T47D (cell line): Measurements from ENCODE around the gene PTP4A1.
A peak's percentile ranks its signal among the peaks of the same experiment; 100 is the strongest.

Experiments
- DNase-seq, 2 experiments: peaks; one replicate each; pipeline versions ENCODE4 v3.0.0 to v3.0.0-alpha.2; 2011 to 2012; ENCODE audit warnings: low read depth in 1 of 2, low spot score in 1 of 2
- JUND ChIP-seq: IDR thresholded peaks from 2 replicates; pipeline ENCODE4 v1.6.1; 2012; ENCODE audit warnings: low read depth
- in situ Hi-C: cut with HindIII; loops from 2 replicates; pipeline ENCODE4 v1.10.0; 2016; ENCODE audit warnings: low sequenced_read_pairs, low pct_unique_long_range_greater_than_20kb

PTP4A1 gene

GRCh38 chr6:63565058-63565726 lies 7.1 kb upstream of the PTP4A1 start:
- peak in 1 of 2 experiments; percentile 23 for DNase-seq
- no peak for TF ChIP-seq JUND
- in situ Hi-C loops: no loop called here

DNA sequence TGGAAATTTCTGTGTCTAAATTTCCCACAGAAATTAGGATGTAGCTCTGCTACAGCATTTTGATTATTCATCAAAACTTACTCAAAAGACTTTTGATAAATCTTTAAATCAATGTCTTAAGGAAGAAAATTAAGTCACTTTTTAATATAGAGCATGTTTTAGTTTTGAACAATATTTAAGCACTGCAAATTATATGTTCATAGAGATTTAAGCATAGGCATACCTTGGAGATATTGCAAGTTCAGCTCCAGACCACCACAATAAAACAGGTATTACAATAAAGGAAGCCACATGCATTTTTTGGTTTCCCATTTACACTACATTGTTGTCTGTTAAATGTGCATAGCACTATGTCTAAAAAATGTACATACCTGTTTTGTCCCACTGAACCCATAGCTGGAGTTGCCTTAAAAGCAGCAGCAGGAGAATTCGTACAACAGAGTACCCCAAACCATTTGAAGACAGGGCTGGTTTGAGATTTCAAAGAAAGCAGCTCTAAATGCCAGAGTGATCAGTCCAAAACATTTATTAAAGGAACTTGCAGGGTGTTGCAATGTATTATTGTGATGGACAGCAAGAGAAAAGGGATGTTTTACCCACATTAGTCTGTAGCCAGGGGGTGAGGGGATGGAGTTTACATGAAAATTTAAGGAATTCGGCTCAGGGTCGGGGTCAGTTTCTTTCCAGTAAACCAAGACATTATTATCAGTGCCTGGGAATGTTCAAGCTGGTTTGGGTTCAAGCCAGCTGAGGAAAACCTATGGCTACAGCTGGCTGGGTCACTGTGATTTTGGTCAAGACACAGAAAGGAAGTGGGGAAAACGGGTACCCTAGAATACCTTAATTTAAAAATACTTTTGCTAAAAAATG lies 6.3 kb upstream of the PTP4A1 start:
- in situ Hi-C loops: no loop called here
- DNase-seq: no peak
- no peak for TF ChIP-seq JUND

GRCh38 chr6:63567966-63568365 lies 4.3 kb upstream of the PTP4A1 start:
- no peak for DNase-seq
- in situ Hi-C loops: no loop called here
- no peak for TF ChIP-seq JUND

GRCh38 chr6:63571361-63572043 lies 778 bp upstream of the PTP4A1 start:
- DNase-seq: peak; percentile 34 to 86
- TF ChIP-seq JUND: no peak
- in situ Hi-C loops: no loop called here

DNA sequence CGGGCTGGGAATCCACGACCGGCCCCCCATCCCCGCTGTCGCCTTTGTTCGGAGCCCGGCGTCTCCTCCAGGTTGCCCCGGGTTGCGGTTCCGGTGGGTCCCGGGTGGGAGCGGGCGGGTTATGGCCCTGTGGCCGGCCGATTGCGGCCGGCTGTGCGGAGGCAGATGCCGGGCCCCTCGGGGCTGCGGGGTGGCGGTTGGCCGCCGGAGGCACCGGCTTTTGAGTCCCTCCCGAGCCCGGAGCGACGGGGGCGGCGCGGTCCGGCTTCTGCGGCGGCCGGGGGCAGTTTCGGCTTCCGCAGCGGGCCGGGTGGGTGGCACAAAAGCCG lies 431 bp downstream of the PTP4A1 start:
- no peak for TF ChIP-seq JUND
- DNase-seq: no peak

DNA sequence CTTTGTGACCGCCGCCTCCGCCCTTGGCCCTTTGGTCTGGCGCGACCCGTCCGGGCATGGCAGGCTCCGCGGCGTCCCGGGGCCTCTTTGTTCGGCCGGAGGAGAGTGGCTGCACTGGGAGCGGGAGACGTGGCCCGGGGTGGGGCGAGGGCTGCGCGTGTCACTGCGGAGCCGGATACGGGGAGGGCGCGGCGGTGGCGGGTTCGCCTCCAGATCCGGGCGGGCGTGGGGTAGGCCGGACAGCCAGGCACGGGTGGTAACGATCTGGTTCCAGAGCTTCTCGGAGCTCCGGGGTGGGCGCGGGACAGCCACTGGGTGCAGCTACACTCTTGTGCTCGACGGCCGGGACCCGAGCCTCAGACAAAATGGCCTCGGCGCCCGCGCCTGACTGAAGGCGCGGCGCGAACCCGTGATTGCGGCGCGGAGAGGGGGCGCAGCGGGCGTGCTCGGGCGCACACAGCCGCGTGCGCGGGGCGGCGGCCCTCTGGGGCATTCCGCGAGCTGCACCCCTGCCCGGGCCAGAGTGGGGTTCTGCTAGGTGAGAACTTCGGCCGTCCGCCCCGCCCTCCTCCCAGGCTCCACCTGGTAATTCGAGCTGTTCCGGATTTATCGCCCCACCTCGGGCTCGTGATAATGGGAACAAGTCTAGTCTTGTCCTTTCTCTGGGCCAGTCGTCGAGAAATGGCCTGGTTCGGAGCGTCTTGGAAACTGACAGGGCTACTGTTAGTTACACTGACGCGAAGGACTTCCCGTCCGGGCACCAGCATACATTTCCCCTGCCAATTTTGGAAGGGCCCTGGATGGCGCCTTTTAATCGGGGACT lies 1.0 kb downstream of the PTP4A1 start:
- in situ Hi-C loops: no loop called here
- TF ChIP-seq JUND: no peak
- DNase-seq: peak; percentile 50 to 94

More for the DNA sequence above, 431 bp downstream of the PTP4A1 start:
- in situ Hi-C loops: no loop called here

DNA sequence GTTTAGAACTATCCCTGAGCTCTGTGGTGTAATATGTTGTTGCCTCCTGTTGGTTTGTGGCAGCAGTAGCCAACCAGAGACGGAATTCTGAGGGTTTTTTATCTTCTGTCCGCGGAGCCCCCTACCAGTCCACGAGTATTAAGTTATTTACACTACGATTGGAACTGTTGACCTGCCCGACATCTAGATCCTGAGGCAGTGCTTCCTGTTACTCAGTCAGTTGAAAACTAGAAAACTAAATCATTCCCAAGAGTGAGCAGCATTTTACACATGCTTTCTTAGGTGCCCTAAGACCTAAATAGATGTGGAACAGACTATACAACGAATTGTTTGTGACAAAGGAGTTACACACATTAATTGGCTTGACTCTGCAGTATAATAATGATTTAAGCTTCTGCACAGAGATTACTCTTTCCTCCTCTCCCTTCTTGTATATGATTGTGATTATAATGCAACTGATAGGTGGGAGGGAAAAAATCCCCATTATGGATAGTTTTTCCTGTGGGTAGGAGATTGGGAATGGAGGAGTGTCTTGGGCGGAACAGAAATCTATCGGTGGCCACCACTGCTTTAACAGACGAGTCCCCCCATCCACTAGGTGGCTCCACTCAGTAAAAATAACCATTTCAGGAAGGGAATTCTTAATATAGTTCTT lies 1.7 kb downstream of the PTP4A1 start:
- no peak for TF ChIP-seq JUND
- in situ Hi-C loops: no loop called here
- DNase-seq: peak in 1 of 2 experiments; percentile 82

GRCh38 chr6:63574554-63574900 lies 2.2 kb downstream of the PTP4A1 start:
- no peak for DNase-seq
- no peak for TF ChIP-seq JUND
- in situ Hi-C loops: no loop called here

DNA sequence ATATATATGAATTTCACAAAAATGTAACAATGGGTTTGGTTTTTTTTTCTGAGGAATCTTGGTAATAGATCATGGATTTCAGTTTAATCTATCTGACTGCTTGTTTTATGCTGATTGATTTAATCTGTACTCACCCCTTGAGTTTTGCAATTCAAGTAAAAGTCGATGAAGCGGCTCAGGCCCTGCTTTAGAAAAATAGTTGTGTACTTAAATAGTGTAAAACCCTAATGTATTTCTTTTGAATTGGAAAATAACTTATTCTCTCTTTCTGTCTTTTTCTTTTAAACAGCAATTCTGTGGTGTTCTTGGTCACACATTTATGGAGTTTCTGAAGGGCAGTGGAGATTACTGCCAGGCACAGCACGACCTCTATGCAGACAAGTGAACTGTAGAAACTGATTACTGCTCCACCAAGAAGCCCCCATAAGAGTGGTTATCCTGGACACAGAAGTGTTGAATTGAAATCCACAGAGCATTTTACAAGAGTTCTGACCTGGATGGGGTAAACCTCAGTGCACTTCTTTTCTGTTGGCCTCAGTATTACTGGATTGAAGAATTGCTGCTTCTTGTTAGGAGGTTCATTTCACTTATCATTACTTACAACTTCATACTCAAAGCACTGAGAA lies 4.0 kb downstream of the PTP4A1 start:
- no peak for TF ChIP-seq JUND
- no peak for DNase-seq
- in situ Hi-C loops: no loop called here

GRCh38 chr6:63576985-63577712 lies 4.9 kb downstream of the PTP4A1 start:
- DNase-seq: no peak
- in situ Hi-C loops: no loop called here
- TF ChIP-seq JUND: no peak

GRCh38 chr6:63578757-63579156 lies 6.5 kb downstream of the PTP4A1 start:
- DNase-seq: no peak
- no peak for TF ChIP-seq JUND

More at GRCh38 chr6:63578757-63579156, 6.5 kb downstream of the PTP4A1 start:
- in situ Hi-C loops: no loop called here
